ENCODE data around the gene OXT.

The OXT gene

GRCh38 chr20:3084283-3084985 is 13.0 kb downstream of the OXT start, which contains the start of gene AVP:
Gene AVP (minus strand): TSS chr20:3084724. CDS start chr20:3084674, 50 bp downstream.
- DNase-seq: no peak

- DNase-seq: no peak
Observed at GRCh38 chr20:3084986-3085360, 13.6 kb downstream of the OXT start.

GRCh38 chr20:3085571-3086072 is 14.2 kb downstream of the OXT start:
- DNase-seq: no peak

- no peak for DNase-seq
Observed at GRCh38 chr20:3088031-3088430, 16.6 kb downstream of the OXT start.

GRCh38 chr20:3090565-3090964 is 19.1 kb downstream of the OXT start:
- no peak for DNase-seq

GRCh38 chr20:3092611-3093379 is 21.4 kb downstream of the OXT start:
- DNase-seq: no peak

GRCh38 chr20:3093861-3094361 is 22.5 kb downstream of the OXT start:
- DNase-seq: no peak

GRCh38 chr20:3094848-3095629 is 23.6 kb downstream of the OXT start:
- DNase-seq: no peak

- DNase-seq: no peak
Observed at GRCh38 chr20:3100480-3100879, 29.1 kb downstream of the OXT start.

- DNase-seq: no peak
Observed at GRCh38 chr20:3101251-3101650, 29.8 kb downstream of the OXT start.

- no peak for DNase-seq
Observed at GRCh38 chr20:3101737-3102574, 30.5 kb downstream of the OXT start.

GRCh38 chr20:3102575-3103368 is 31.4 kb downstream of the OXT start:
- DNase-seq: peak in 1 of 56 donors; percentile 22

GRCh38 chr20:3103369-3104032 is 32.1 kb downstream of the OXT start:
- DNase-seq: no peak

- no peak for DNase-seq
Observed at GRCh38 chr20:3105256-3106137, 34.1 kb downstream of the OXT start.

GRCh38 chr20:3106185-3106584 is 34.8 kb downstream of the OXT start:
- no peak for DNase-seq

- peak in 3 of 56 donors; percentile 11 to 31 (median 30) for DNase-seq
Observed at GRCh38 chr20:3106658-3107463, 35.4 kb downstream of the OXT start.

- DNase-seq: no peak
Observed at GRCh38 chr20:3107464-3108025, 36.1 kb downstream of the OXT start.
